HepG2 (cell line): ENCODE measurements around the gene USP19. TPM values are rescaled to one million over a fixed set of nuclear protein-coding genes. Genes with fewer than 3 reads are reported as not detected.

Source experiments
- ELF3 ChIP-seq: IDR thresholded peaks from 2 replicates; pipeline ENCODE4 v1.6.1; 2016; ENCODE audit warnings: missing genetic modification reagents, missing compliant biosample characterization
- GATAD1 ChIP-seq: IDR thresholded peaks from 2 replicates; pipeline ENCODE4 v1.6.1; 2016; ENCODE audit warnings: missing genetic modification reagents, missing compliant biosample characterization
- HOXA7 ChIP-seq: sonication (generic); formaldehyde crosslinking; IDR thresholded peaks from 2 replicates; pipeline ENCODE4 v1.8.1; 2022; ENCODE audit warnings: mild to moderate bottlenecking, missing genetic modification reagents, moderate library complexity
- PHF20 ChIP-seq: sonication (generic); formaldehyde crosslinking; IDR thresholded peaks from 2 replicates; pipeline ENCODE4 v1.5.0; 2020; ENCODE audit warnings: mild to moderate bottlenecking, missing genetic modification reagents
- SMAD3 ChIP-seq: sonication (generic); formaldehyde crosslinking; IDR thresholded peaks from 2 replicates; pipeline ENCODE4 v1.4.0; 2020; ENCODE audit warnings: missing genetic modification reagents
- TCF7L2 ChIP-seq: IDR thresholded peaks from 2 replicates; pipeline ENCODE4 v1.6.1; 2011; ENCODE audit warnings: mild to moderate bottlenecking, low read depth, low read length, moderate library complexity
- ZBTB1 ChIP-seq: sonication (generic); formaldehyde crosslinking; IDR thresholded peaks from 2 replicates; pipeline ENCODE4 v1.4.0; 2020; ENCODE audit warnings: missing genetic modification reagents, borderline replicate concordance
- ZNF253 ChIP-seq: sonication (generic); formaldehyde crosslinking; IDR thresholded peaks from 2 replicates; pipeline ENCODE4 v1.8.0; 2022; ENCODE audit warnings: mild to moderate bottlenecking, missing genetic modification reagents, borderline replicate concordance
- ZNF3 ChIP-seq: IDR thresholded peaks from 2 replicates; pipeline ENCODE4 v1.7.0; 2017; ENCODE audit warnings: inconsistent platforms
- polyA plus RNA-seq, 8 experiments: library from polyadenylated mRNA; depleted of rRNA in 3 of 8; stranded (reverse) in 7 of 8; unstranded in 1 of 8; fragments of >200 nt; fragmentation: Illumina TruSeq in 4 of 8; extraction: Trizol in 4 of 8; gene quantifications; 2 replicates each; pipeline versions ENCODE4 v1.2.1 to v1.2.3, GENCODE V29; 2011 to 2016; ENCODE audit warnings: low read depth in 4 of 8, missing spikeins in 1 of 8, mixed read lengths in 1 of 8; ENCODE audit not compliant: insufficient read depth in 1 of 8
- total RNA-seq, 5 experiments: library from RNA; depleted of rRNA; stranded (reverse); fragments of >200 nt; fragmentation: Illumina TruSeq; extraction: Trizol; gene quantifications; 2 replicates each; pipeline ENCODE4 v1.2.3, GENCODE V29; 2016; ENCODE audit warnings: low read depth in 1 of 5
- TF ChIP-seq, protein P1 (sequence below): sonication (generic); formaldehyde crosslinking; IDR thresholded peaks from 2 replicates; pipeline ENCODE4 v1.4.0; 2020; ENCODE audit warnings: mild to moderate bottlenecking, low read depth, missing genetic modification reagents
- TF ChIP-seq, protein P2 (sequence below): sonication (generic); formaldehyde crosslinking; IDR thresholded peaks from 2 replicates; pipeline ENCODE4; 2020; ENCODE audit warnings: missing genetic modification reagents, mild to moderate bottlenecking, borderline replicate concordance
- TF ChIP-seq, protein P3 (sequence below): IDR thresholded peaks from 2 replicates; pipeline ENCODE4 v1.6.1; 2016
- TF ChIP-seq, protein P4 (sequence below): sonication (generic); formaldehyde crosslinking; IDR thresholded peaks from 2 replicates; pipeline ENCODE4 v1.5.1; 2020; ENCODE audit warnings: missing genetic modification reagents, mild to moderate bottlenecking, borderline replicate concordance
- TF ChIP-seq, protein P5 (sequence below): sonication (generic); formaldehyde crosslinking; IDR thresholded peaks from 2 replicates; pipeline ENCODE4 v1.9.0; 2021; ENCODE audit warnings: missing genetic modification reagents, borderline replicate concordance
- TF ChIP-seq, protein P6 (sequence below): sonication (generic); formaldehyde crosslinking; IDR thresholded peaks from 2 replicates; pipeline ENCODE4 v1.8.0; 2022; ENCODE audit warnings: missing genetic modification reagents, mild to moderate bottlenecking, inconsistent platforms, borderline replicate concordance

The USP19 gene
- total and polyA plus RNA-seq, 2 of the 13 experiments (the other 11 are each of a cell fraction or from before 2014, with no cell fraction given) = 28.3 to 31.7 TPM

DNA sequence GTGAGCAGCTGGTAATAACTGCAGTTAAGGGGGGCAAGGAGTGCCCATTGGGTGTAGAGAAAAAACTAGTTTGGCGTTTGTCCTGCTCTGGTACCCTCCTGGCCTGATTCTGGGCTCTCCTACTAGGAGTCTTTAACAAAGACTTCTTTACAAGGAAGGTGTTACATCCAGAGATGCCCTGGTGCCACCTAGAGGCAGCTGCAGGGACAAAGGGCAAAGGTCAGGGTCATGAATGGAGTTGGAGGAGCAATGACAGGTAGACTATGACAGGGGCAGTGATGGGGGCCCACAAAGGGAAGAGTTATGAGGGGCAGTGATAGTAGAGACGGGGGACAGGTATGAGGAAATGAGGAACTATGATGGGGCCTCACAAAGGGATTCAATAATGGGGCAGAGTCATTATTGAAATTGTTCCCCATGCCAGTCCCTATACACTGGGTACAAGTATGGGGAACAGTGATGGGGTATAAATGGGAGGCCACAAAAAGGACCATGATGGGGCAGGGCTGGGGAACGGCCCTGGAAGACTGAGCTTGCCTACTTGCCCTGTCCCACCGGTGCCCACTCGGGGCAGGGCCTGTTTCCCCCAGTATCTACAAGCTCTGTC is 37.6 kb upstream of the USP19 start (continued):
- TF ChIP-seq SMAD3 (0 out of 2 replicates have a peak, but pooled peaks have one; percentile 23), HOXA7 (CRISPR knock-in tag) (no peak), ZBTB1 (CRISPR knock-in tag) (no peak), ELF3 (CRISPR knock-in tag) (0 out of 2 replicates have a peak, but pooled peaks have one; percentile 40), TCF7L2 (no peak), PHF20 (CRISPR knock-in tag) (no peak), ZNF3 (CRISPR knock-in tag) (no peak), GATAD1 (CRISPR knock-in tag) (peak; percentile 39; the same call in 1 of the 2 replicates), ZNF253 (no peak)
- TF ChIP-seq, protein P1, sequence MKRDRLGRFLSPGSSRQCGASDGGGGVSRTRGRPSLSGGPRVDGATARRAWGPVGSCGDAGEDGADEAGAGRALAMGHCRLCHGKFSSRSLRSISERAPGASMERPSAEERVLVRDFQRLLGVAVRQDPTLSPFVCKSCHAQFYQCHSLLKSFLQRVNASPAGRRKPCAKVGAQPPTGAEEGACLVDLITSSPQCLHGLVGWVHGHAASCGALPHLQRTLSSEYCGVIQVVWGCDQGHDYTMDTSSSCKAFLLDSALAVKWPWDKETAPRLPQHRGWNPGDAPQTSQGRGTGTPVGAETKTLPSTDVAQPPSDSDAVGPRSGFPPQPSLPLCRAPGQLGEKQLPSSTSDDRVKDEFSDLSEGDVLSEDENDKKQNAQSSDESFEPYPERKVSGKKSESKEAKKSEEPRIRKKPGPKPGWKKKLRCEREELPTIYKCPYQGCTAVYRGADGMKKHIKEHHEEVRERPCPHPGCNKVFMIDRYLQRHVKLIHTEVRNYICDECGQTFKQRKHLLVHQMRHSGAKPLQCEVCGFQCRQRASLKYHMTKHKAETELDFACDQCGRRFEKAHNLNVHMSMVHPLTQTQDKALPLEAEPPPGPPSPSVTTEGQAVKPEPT (CRISPR knock-in tag) = no peak
- TF ChIP-seq, protein P2, sequence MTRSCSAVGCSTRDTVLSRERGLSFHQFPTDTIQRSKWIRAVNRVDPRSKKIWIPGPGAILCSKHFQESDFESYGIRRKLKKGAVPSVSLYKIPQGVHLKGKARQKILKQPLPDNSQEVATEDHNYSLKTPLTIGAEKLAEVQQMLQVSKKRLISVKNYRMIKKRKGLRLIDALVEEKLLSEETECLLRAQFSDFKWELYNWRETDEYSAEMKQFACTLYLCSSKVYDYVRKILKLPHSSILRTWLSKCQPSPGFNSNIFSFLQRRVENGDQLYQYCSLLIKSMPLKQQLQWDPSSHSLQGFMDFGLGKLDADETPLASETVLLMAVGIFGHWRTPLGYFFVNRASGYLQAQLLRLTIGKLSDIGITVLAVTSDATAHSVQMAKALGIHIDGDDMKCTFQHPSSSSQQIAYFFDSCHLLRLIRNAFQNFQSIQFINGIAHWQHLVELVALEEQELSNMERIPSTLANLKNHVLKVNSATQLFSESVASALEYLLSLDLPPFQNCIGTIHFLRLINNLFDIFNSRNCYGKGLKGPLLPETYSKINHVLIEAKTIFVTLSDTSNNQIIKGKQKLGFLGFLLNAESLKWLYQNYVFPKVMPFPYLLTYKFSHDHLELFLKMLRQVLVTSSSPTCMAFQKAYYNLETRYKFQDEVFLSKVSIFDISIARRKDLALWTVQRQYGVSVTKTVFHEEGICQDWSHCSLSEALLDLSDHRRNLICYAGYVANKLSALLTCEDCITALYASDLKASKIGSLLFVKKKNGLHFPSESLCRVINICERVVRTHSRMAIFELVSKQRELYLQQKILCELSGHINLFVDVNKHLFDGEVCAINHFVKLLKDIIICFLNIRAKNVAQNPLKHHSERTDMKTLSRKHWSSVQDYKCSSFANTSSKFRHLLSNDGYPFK (CRISPR knock-in tag) = no peak
- TF ChIP-seq, protein P3, sequence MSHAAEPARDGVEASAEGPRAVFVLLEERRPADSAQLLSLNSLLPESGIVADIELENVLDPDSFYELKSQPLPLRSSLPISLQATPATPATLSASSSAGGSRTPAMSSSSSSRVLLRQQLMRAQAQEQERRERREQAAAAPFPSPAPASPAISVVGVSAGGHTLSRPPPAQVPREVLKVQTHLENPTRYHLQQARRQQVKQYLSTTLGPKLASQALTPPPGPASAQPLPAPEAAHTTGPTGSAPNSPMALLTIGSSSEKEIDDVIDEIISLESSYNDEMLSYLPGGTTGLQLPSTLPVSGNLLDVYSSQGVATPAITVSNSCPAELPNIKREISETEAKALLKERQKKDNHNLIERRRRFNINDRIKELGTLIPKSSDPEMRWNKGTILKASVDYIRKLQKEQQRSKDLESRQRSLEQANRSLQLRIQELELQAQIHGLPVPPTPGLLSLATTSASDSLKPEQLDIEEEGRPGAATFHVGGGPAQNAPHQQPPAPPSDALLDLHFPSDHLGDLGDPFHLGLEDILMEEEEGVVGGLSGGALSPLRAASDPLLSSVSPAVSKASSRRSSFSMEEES (CRISPR knock-in tag) = no peak
- TF ChIP-seq, protein P4, sequence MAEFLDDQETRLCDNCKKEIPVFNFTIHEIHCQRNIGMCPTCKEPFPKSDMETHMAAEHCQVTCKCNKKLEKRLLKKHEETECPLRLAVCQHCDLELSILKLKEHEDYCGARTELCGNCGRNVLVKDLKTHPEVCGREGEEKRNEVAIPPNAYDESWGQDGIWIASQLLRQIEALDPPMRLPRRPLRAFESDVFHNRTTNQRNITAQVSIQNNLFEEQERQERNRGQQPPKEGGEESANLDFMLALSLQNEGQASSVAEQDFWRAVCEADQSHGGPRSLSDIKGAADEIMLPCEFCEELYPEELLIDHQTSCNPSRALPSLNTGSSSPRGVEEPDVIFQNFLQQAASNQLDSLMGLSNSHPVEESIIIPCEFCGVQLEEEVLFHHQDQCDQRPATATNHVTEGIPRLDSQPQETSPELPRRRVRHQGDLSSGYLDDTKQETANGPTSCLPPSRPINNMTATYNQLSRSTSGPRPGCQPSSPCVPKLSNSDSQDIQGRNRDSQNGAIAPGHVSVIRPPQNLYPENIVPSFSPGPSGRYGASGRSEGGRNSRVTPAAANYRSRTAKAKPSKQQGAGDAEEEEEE (CRISPR knock-in tag) = no peak
- TF ChIP-seq, protein P5, sequence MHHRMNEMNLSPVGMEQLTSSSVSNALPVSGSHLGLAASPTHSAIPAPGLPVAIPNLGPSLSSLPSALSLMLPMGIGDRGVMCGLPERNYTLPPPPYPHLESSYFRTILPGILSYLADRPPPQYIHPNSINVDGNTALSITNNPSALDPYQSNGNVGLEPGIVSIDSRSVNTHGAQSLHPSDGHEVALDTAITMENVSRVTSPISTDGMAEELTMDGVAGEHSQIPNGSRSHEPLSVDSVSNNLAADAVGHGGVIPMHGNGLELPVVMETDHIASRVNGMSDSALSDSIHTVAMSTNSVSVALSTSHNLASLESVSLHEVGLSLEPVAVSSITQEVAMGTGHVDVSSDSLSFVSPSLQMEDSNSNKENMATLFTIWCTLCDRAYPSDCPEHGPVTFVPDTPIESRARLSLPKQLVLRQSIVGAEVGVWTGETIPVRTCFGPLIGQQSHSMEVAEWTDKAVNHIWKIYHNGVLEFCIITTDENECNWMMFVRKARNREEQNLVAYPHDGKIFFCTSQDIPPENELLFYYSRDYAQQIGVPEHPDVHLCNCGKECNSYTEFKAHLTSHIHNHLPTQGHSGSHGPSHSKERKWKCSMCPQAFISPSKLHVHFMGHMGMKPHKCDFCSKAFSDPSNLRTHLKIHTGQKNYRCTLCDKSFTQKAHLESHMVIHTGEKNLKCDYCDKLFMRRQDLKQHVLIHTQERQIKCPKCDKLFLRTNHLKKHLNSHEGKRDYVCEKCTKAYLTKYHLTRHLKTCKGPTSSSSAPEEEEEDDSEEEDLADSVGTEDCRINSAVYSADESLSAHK (CRISPR knock-in tag) = no peak
- TF ChIP-seq, protein P6, sequence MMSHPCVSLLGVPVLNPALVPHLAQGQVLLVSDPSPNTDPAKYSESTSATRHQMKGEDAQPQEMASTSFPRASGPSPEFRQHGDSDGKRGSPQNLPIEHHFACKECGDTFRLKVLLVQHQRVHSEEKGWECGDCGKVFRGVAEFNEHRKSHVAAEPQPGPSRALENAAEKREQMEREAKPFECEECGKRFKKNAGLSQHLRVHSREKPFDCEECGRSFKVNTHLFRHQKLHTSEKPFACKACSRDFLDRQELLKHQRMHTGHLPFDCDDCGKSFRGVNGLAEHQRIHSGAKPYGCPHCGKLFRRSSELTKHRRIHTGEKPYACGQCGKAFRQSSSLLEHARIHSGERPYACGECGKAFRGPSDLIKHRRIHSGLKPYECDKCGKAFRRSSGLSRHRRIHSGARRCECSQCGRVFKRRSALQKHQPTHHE (CRISPR knock-in tag) = no peak
